H1 (cell line): Measurements from ENCODE around the gene KDM5A. TPM values are rescaled to one million over a fixed set of nuclear protein-coding genes. Genes with fewer than 3 reads are reported as not detected.

Source experiments
- CTCF ChIA-PET: fragments of 300-600 bp; sonication (Branson Sonifier 250); formaldehyde crosslinking; loops from one replicate; lab custom pipeline; 2021; ENCODE audit not compliant: partially characterized antibody; lab: Charles Lee
- POLR2A ChIA-PET: fragments of 300-600 bp; sonication (Branson Sonifier 250); formaldehyde crosslinking; loops from one replicate; lab custom pipeline; 2021; ENCODE audit warnings: inconsistent platforms; ENCODE audit not compliant: partially characterized antibody; lab: Charles Lee
- DNase-seq, 2 experiments: peaks; one replicate each; pipeline versions ENCODE4 v3.0.0 to v3.0.0-alpha.2; 2010 to 2022; ENCODE audit warnings: low spot score in 2 of 2, low read depth in 1 of 2, mixed read lengths in 1 of 2
- FAIRE-seq: peaks from 2 replicates; lab custom pipeline; 2011; peaks lifted over from hg19 to GRCh38; lab: Jason Lieb, UNC
- H2AFZ ChIP-seq: 2 replicates; pipeline ENCODE4 v1.8.1; 2012; ENCODE audit warnings: low read length, inconsistent platforms
- H2AK5ac ChIP-seq: 2 replicates; pipeline ENCODE4 v1.6.1; 2013; ENCODE audit warnings: low read depth, low read length
- H2BK120ac ChIP-seq: replicated peaks from 2 replicates; pipeline ENCODE3; 2013; ENCODE audit warnings: low read depth, low read length, inconsistent platforms
- H2BK12ac ChIP-seq: 2 replicates; pipeline ENCODE4 v1.6.1; 2013; ENCODE audit warnings: low read depth, low read length
- H2BK15ac ChIP-seq: 2 replicates; pipeline ENCODE4 v1.6.1; 2013; ENCODE audit warnings: low read length
- H2BK20ac ChIP-seq: 2 replicates; pipeline ENCODE4 v1.6.1; 2013; ENCODE audit warnings: low read length
- H2BK5ac ChIP-seq: 2 replicates; pipeline ENCODE4 v1.6.1; 2013; ENCODE audit warnings: low read depth, low read length
- H3K14ac ChIP-seq: 2 replicates; pipeline ENCODE4 v1.6.1; 2013; ENCODE audit warnings: inconsistent platforms; ENCODE audit not compliant: insufficient read length
- H3K18ac ChIP-seq: 2 replicates; pipeline ENCODE4 v1.6.1; 2013; ENCODE audit warnings: low read length; ENCODE audit errors: extremely low read depth
- H3K23ac ChIP-seq: 2 replicates; pipeline ENCODE4 v1.6.1; 2013; ENCODE audit warnings: inconsistent platforms; ENCODE audit not compliant: insufficient read length
- H3K23me2 ChIP-seq: 2 replicates; pipeline ENCODE4 v1.6.1; 2013; ENCODE audit warnings: low read depth, low read length
- H3K27ac ChIP-seq: 2 replicates; pipeline ENCODE4 v1.6.1; 2011; ENCODE audit warnings: low read depth, low read length, inconsistent platforms
- H3K27me3 ChIP-seq, 4 experiments: replicated peaks in 1 of 4; 1 replicate in 1 of 4; 2 replicates in 3 of 4; pipeline versions ENCODE4 v1.6.1 to v1.8.1; 2011 to 2013; ENCODE audit warnings: low read length in 3 of 4, mild to moderate bottlenecking in 3 of 4, inconsistent platforms in 2 of 4, mixed read lengths in 2 of 4, moderate library complexity in 1 of 4; ENCODE audit not compliant: control insufficient read depth in 3 of 4, insufficient read depth in 3 of 4; ENCODE audit errors: extremely low read depth in 1 of 4
- H3K36me3 ChIP-seq, 4 experiments: 2 replicates each; pipeline versions ENCODE4 v1.6.1 to v1.8.1; 2011 to 2013; ENCODE audit warnings: mild to moderate bottlenecking in 4 of 4, low read length in 3 of 4, moderate library complexity in 2 of 4, control low read depth in 1 of 4, inconsistent platforms in 1 of 4; ENCODE audit not compliant: insufficient read depth in 4 of 4, control insufficient read depth in 2 of 4
- H3K4ac ChIP-seq: replicated peaks from 2 replicates; pipeline ENCODE3; 2013; ENCODE audit warnings: low read length, low read depth, mixed read lengths, inconsistent platforms; ENCODE audit not compliant: insufficient read length
- H3K4me1 ChIP-seq, 4 experiments: replicated peaks in 1 of 4; 1 replicate in 1 of 4; 2 replicates in 3 of 4; pipeline versions ENCODE4 v1.6.1 to v1.8.1; 2011 to 2013; ENCODE audit warnings: low read length in 3 of 4, inconsistent platforms in 2 of 4, mixed read lengths in 1 of 4; ENCODE audit not compliant: insufficient read depth in 4 of 4, control insufficient read depth in 3 of 4
- H3K4me2 ChIP-seq, 2 experiments: 2 replicates each; pipeline versions ENCODE4 v1.6.1 to v1.8.1; 2011 to 2013; ENCODE audit warnings: low read depth in 2 of 2, low read length in 2 of 2, control low read depth in 1 of 2, inconsistent platforms in 1 of 2, mild to moderate bottlenecking in 1 of 2; ENCODE audit not compliant: insufficient read depth in 1 of 2
- H3K4me3 ChIP-seq, 4 experiments: fragments of 200-600, 300-600 bp in 1 of 4; sonication (generic), shearing (Covaris generic), sonication (Bioruptor Twin) in 1 of 4; 2 replicates each; pipeline versions ENCODE4 v1.5.1 to v1.8.1; 2011 to 2016; ENCODE audit warnings: low read length in 4 of 4, low read depth in 3 of 4, control low read depth in 2 of 4, inconsistent platforms in 2 of 4, mild to moderate bottlenecking in 2 of 4, mixed read lengths in 1 of 4, moderate library complexity in 1 of 4; ENCODE audit not compliant: insufficient read depth in 2 of 4; ENCODE audit errors: extremely low read depth in 1 of 4
- H3K56ac ChIP-seq: replicated peaks from 2 replicates; pipeline ENCODE3; 2013; ENCODE audit warnings: low read depth, mild to moderate bottlenecking, mixed read lengths, low read length, inconsistent platforms; ENCODE audit not compliant: insufficient read length
- H3K79me1 ChIP-seq: 2 replicates; pipeline ENCODE4 v1.6.1; 2013; ENCODE audit warnings: low read depth, low read length, control low read depth
- H3K79me2 ChIP-seq, 2 experiments: 2 replicates each; pipeline versions ENCODE4 v1.6.1 to v1.8.1; 2012 to 2013; ENCODE audit warnings: low read length in 2 of 2, mild to moderate bottlenecking in 2 of 2, inconsistent platforms in 1 of 2; ENCODE audit not compliant: insufficient read depth in 2 of 2, control insufficient read depth in 1 of 2
- H3K9ac ChIP-seq, 4 experiments: replicated peaks in 1 of 4; 1 replicate in 1 of 4; 2 replicates in 3 of 4; pipeline versions ENCODE4 v1.6.1 to v1.8.1; 2011 to 2013; ENCODE audit warnings: low read depth in 3 of 4, low read length in 3 of 4, control low read depth in 2 of 4, mild to moderate bottlenecking in 2 of 4, moderate library complexity in 2 of 4, inconsistent platforms in 1 of 4; ENCODE audit errors: extremely low read depth in 1 of 4
- H3K9me3 ChIP-seq, 2 experiments: 2 replicates each; pipeline versions ENCODE4 v1.6.1 to v1.8.1; 2012 to 2013; ENCODE audit warnings: mild to moderate bottlenecking in 2 of 2, moderate library complexity in 2 of 2, control low read depth in 1 of 2, inconsistent platforms in 1 of 2, low read depth in 1 of 2, low read length in 1 of 2, mixed read lengths in 1 of 2; ENCODE audit not compliant: insufficient read depth in 2 of 2
- H4K20me1 ChIP-seq, 2 experiments: replicated peaks in 1 of 2; 2 replicates each; pipeline versions ENCODE3 to v1.8.1; 2011 to 2013; ENCODE audit warnings: inconsistent platforms in 2 of 2, low read length in 2 of 2, mild to moderate bottlenecking in 1 of 2; ENCODE audit not compliant: insufficient read depth in 2 of 2, control insufficient read depth in 1 of 2
- H4K5ac ChIP-seq: 2 replicates; pipeline ENCODE4 v1.6.1; 2013; ENCODE audit warnings: low read length, low read depth, mixed read lengths, inconsistent platforms; ENCODE audit not compliant: insufficient read length
- H4K8ac ChIP-seq: 2 replicates; pipeline ENCODE4 v1.8.0; 2013; ENCODE audit warnings: mild to moderate bottlenecking, moderate library complexity, low read length, inconsistent platforms; ENCODE audit not compliant: insufficient read depth; ENCODE audit errors: extremely low read depth
- H4K91ac ChIP-seq: replicated peaks from 2 replicates; pipeline ENCODE3; 2013; ENCODE audit warnings: low read length, mixed read lengths, inconsistent platforms; ENCODE audit not compliant: insufficient read length
- ASH2L ChIP-seq: fragments of 200-600, 300-600 bp; sonication (generic); IDR thresholded peaks from one replicate; pipeline ENCODE4 v1.7.1; 2017; ENCODE audit warnings: low read length
- CBX8 ChIP-seq: fragments of 300-800, 300-1000 bp; sonication (generic); IDR thresholded peaks from 2 replicates; pipeline ENCODE4 v1.7.1; 2016; ENCODE audit warnings: low read depth, low read length, borderline replicate concordance
- CHD1 ChIP-seq: IDR thresholded peaks from 2 replicates; pipeline ENCODE4 v1.6.1; 2012; ENCODE audit warnings: low read depth, low read length, improper control_type of control experiment
- WGBS, 2 experiments: shearing (Covaris generic) in 1 of 2; methylation state at CpG; one replicate each; pipeline versions ENCODE4 v1.1.6 to v1.1.7; 2013 to 2015; ENCODE audit warnings: low lambda C conversion rate in 2 of 2, mixed read lengths in 2 of 2, inconsistent platforms in 1 of 2, low coverage in 1 of 2, missing lambda C conversion rate in 1 of 2; ENCODE audit not compliant: insufficient replicate concordance in 2 of 2, insufficient coverage in 1 of 2, insufficient read length in 1 of 2; ENCODE audit errors: extremely low coverage in 1 of 2, missing lambda C conversion rate in 1 of 2; 5-methylcytosine and 5-hydroxymethylcytosine counted together
- polyA plus RNA-seq, 7 experiments: library from polyadenylated mRNA; depleted of rRNA in 3 of 7; stranded (reverse) in 5 of 7; unstranded in 2 of 7; fragments of >200 nt in 5 of 7; fragments of 200-250 nt in 2 of 7; gene quantifications; 1 replicate in 5 of 7; 2 replicates in 1 of 7; 4 replicates in 1 of 7; pipeline versions ENCODE4 v1.2.1 to v1.2.3, GENCODE V29; 2011 to 2013; ENCODE audit warnings: missing spikeins in 2 of 7, mixed read lengths in 2 of 7
- total RNA-seq: library from RNA; stranded (reverse); fragmentation: NEBNext Ultra II Directional; extraction: Animal tissue kit (Norgen Biotek cat#: 25700); gene quantifications from 2 replicates; pipeline ENCODE4 v1.2.1, GENCODE V29; 2021

Gene KDM5A
- total and polyA plus RNA-seq, 2 of the 8 experiments (the other 6 are each of a cell fraction or from before 2014, with no cell fraction given), result 6.3 to 36.9 TPM

- no peak overlapping the region for H2AK5ac ChIP-seq
- peaks cover 4% of the 10 kb centered on the region for H3K79me1 ChIP-seq
- H2BK120ac ChIP-seq, result no peak overlapping the region
- H3K56ac ChIP-seq, result no peak overlapping the region
- H3K4me1 ChIP-seq, result no peaks in the 10 kb centered on the region; a peak in 1 of 7 replicates
- no peak overlapping the region for H2BK20ac ChIP-seq
- no peak overlapping the region for H4K91ac ChIP-seq
- H3K18ac ChIP-seq, result no peak overlapping the region
- H3K79me2 ChIP-seq, result peaks cover 0 to 37% of the 10 kb centered on the region in 2 experiments; a peak in 3 of 4 replicates
- H3K14ac ChIP-seq, result no peak overlapping the region
- WGBS, 2 experiments, result 71% methylated on average over 8 of the region's 8 CpGs; no CpG with 5 or more reads in 1 of the 2 experiments
- no peak overlapping the region for H4K5ac ChIP-seq
- H2AFZ ChIP-seq, result peak overlapping the region; percentile 29
- no peaks in the 10 kb centered on the region for H3K9me3 ChIP-seq
- no peaks in the 10 kb centered on the region for H4K20me1 ChIP-seq
- H4K8ac ChIP-seq, result no peak overlapping the region
- no peak overlapping the region for H2BK5ac ChIP-seq
- H3K9ac ChIP-seq, result no peak overlapping the region; a peak in 1 of 7 replicates
- H2BK15ac ChIP-seq, result no peak overlapping the region
- FAIRE-seq (no peak), DNase-seq (no peak)
- H3K27me3 ChIP-seq, result no peaks in the 10 kb centered on the region
- no peak overlapping the region for H2BK12ac ChIP-seq
- H3K4me3 ChIP-seq, result peak overlapping the region; percentile 81 to 99 (median 86)
- TF ChIP-seq CHD1 (no peak), ASH2L (no peak), CBX8 (no peak)
- 0 out of 2 replicates have a peak, but pooled peaks cover 3% of the 10 kb centered on the region for H3K23me2 ChIP-seq
- peak overlapping the region; percentile 64 to 82 for H3K4me2 ChIP-seq
- no peak overlapping the region for H3K23ac ChIP-seq
- H3K4ac ChIP-seq, result no peak overlapping the region
- ChIA-PET CTCF (interaction anchor here (0.7 to 1.7 kb wide), 3 partner anchors 17 to 39 kb away, joined by 3 to 5 read pairs (median 4); no protein-coding TSS in a partner anchor), POLR2A (interaction anchor here (0.6 to 5.0 kb wide), 7 partner anchors 10 to 50 kb away, joined by 3 to 73 read pairs (median 4); partner anchors contain the start of gene KDM5A)
- H3K27ac ChIP-seq, result no peak overlapping the region
- peaks cover 0 to 8% (median under 1%) of the 10 kb centered on the region in 4 experiments; a peak in 3 of 8 replicates for H3K36me3 ChIP-seq
Measured at GRCh38 chr12:400828-401227, 11.7 kb upstream of the KDM5A start.
